ENCODE data around the gene GLA.

Gene GLA

GRCh38 chrX:101407748-101408531 lies at the start of gene GLA, which contains the start of gene HNRNPH2:
Gene GLA (minus strand): TSS chrX:101407925. CDS start chrX:101407903, 22 bp downstream.
Gene HNRNPH2 (plus strand): TSS chrX:101408222. CDS start chrX:101411989, 3,767 bp downstream.
- Histone ChIP-seq H3K4me3 (ENCODE audit: low read length in 2 of 2) (peak within 1 kb of the TSS; percentile 87 to 90), H3K27me3 (ENCODE audit: control insufficient read depth in 2 of 2, insufficient read depth in 2 of 2, low read length in 2 of 2) (peaks cover 0 to 3% of the 10 kb centered on the region in 2 donors), H3K9me3 (ENCODE audit: control insufficient read depth in 2 of 2, low read length in 2 of 2) (no peaks in the 10 kb centered on the region), H3K36me3 (ENCODE audit: control insufficient read depth in 2 of 2, insufficient read depth in 2 of 2, low read length in 2 of 2) (peaks cover 5 to 10% of the 10 kb centered on the region in 2 donors), H3K27ac (ENCODE audit: low read depth in 2 of 2, low read length in 2 of 2) (peak within 1 kb of the TSS; percentile 88 to 91), H3K9ac (ENCODE audit: low read depth in 1 of 2, low read length in 2 of 2) (peak within 1 kb of the TSS; percentile 73 to 84), H3K4me1 (ENCODE audit: control insufficient read depth in 2 of 2, insufficient read depth in 2 of 2, low read length in 2 of 2) (peaks cover 4 to 10% of the 10 kb centered on the region in 2 donors)

DNA sequence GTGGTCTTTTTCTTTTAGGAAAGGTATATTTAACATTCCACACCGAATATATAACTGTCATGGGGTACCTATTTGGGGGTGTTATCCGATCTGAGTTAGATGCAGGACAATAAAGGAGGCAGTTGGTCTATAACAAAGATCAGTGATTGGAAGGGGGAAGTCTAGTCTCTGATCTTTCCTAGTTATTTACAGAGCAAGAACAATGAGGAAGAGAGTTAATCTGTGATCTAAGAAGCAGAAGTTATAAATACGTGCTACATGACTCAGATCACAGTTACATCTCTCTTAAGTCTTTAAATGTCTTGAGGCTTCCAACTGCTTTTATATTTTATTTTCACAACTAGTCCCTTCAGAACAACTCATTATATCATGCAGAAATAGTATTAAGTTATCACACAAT lies 44.3 kb upstream of the GLA start:
- peaks cover 0 to 6% of the 10 kb centered on the region in 2 donors for H3K36me3 ChIP-seq (ENCODE audit: control insufficient read depth in 2 of 2, insufficient read depth in 2 of 2, low read length in 2 of 2)
- H3K9ac ChIP-seq (ENCODE audit: low read depth in 1 of 2, low read length in 2 of 2) = no peak overlapping the region
- H3K4me1 ChIP-seq (ENCODE audit: control insufficient read depth in 2 of 2, insufficient read depth in 2 of 2, low read length in 2 of 2) = no peaks in the 10 kb centered on the region
- no peaks in the 10 kb centered on the region for H3K9me3 ChIP-seq (ENCODE audit: control insufficient read depth in 2 of 2, low read length in 2 of 2)
- H3K27ac ChIP-seq (ENCODE audit: low read depth in 2 of 2, low read length in 2 of 2) = no peak overlapping the region
- H3K4me3 ChIP-seq (ENCODE audit: low read length in 2 of 2) = no peak overlapping the region
- no peaks in the 10 kb centered on the region for H3K27me3 ChIP-seq (ENCODE audit: control insufficient read depth in 2 of 2, insufficient read depth in 2 of 2, low read length in 2 of 2)

DNA sequence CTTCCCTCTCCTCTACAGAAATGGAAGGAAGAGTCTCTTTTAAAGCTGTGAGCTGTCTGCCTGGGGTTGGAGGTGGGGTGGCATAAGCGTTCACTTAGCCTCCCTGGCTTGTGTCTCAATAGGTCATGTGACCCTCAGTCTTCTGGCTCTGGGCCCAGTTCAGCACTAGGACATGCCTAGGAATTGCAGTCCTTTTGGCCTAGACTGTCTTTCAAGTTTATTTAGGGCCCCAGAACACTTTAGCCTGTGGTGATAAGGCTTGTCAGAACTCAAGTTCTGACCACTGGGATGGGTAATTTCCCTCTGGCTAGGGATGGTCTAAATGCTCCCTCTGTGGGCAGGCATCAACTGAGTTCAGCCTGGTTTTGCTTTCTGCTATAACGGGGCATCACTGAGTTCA lies 43.2 kb upstream of the GLA start:
- Histone ChIP-seq H3K27me3 (ENCODE audit: control insufficient read depth in 2 of 2, insufficient read depth in 2 of 2, low read length in 2 of 2) (no peaks in the 10 kb centered on the region), H3K9ac (ENCODE audit: low read depth in 1 of 2, low read length in 2 of 2) (no peak overlapping the region), H3K4me1 (ENCODE audit: control insufficient read depth in 2 of 2, insufficient read depth in 2 of 2, low read length in 2 of 2) (no peaks in the 10 kb centered on the region), H3K4me3 (ENCODE audit: low read length in 2 of 2) (no peak overlapping the region), H3K27ac (ENCODE audit: low read depth in 2 of 2, low read length in 2 of 2) (no peak overlapping the region), H3K9me3 (ENCODE audit: control insufficient read depth in 2 of 2, low read length in 2 of 2) (no peaks in the 10 kb centered on the region), H3K36me3 (ENCODE audit: control insufficient read depth in 2 of 2, insufficient read depth in 2 of 2, low read length in 2 of 2) (peaks cover 0 to 6% of the 10 kb centered on the region in 2 donors)

- H3K36me3 ChIP-seq (ENCODE audit: control insufficient read depth in 2 of 2, insufficient read depth in 2 of 2, low read length in 2 of 2) = peaks cover 0 to 6% of the 10 kb centered on the region in 2 donors
- H3K9me3 ChIP-seq (ENCODE audit: control insufficient read depth in 2 of 2, low read length in 2 of 2) = no peaks in the 10 kb centered on the region
- no peaks in the 10 kb centered on the region for H3K4me1 ChIP-seq (ENCODE audit: control insufficient read depth in 2 of 2, insufficient read depth in 2 of 2, low read length in 2 of 2)
These were observed 42.4 kb upstream of the GLA start for GRCh38 chrX:101450085-101450484.

DNA sequence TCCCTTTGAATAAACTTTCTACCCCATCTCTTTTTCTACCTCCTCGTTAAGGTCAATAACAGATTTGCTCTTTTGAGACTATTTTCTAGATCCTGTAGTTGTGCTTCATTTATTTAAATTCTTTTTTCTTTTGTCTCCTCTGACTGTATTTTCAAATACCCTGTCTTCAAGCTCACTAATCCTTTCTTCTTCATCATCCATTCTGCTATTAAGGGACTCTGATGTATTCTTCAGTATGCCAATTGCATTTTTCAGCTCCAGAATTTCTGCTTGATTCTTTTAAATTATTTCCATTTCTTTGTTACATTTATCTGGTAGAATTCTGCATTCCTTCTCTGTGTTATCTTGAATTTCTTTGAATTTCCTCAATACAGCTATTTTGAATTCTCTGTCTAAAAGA lies 41.6 kb upstream of the GLA start:
- Histone ChIP-seq H3K9me3 (ENCODE audit: control insufficient read depth in 2 of 2, low read length in 2 of 2) (no peaks in the 10 kb centered on the region), H3K27me3 (ENCODE audit: control insufficient read depth in 2 of 2, insufficient read depth in 2 of 2, low read length in 2 of 2) (no peaks in the 10 kb centered on the region), H3K27ac (ENCODE audit: low read depth in 2 of 2, low read length in 2 of 2) (no peak overlapping the region), H3K9ac (ENCODE audit: low read depth in 1 of 2, low read length in 2 of 2) (no peak overlapping the region), H3K4me3 (ENCODE audit: low read length in 2 of 2) (no peak overlapping the region), H3K4me1 (ENCODE audit: control insufficient read depth in 2 of 2, insufficient read depth in 2 of 2, low read length in 2 of 2) (no peaks in the 10 kb centered on the region), H3K36me3 (ENCODE audit: control insufficient read depth in 2 of 2, insufficient read depth in 2 of 2, low read length in 2 of 2) (peaks cover 0 to 6% of the 10 kb centered on the region in 2 donors)

More at GRCh38 chrX:101450085-101450484, 42.4 kb upstream of the GLA start:
- Histone ChIP-seq H3K9ac (ENCODE audit: low read depth in 1 of 2, low read length in 2 of 2) (no peak overlapping the region), H3K27me3 (ENCODE audit: control insufficient read depth in 2 of 2, insufficient read depth in 2 of 2, low read length in 2 of 2) (no peaks in the 10 kb centered on the region), H3K4me3 (ENCODE audit: low read length in 2 of 2) (no peak overlapping the region), H3K27ac (ENCODE audit: low read depth in 2 of 2, low read length in 2 of 2) (no peak overlapping the region)

- no peaks in the 10 kb centered on the region for H3K27me3 ChIP-seq (ENCODE audit: control insufficient read depth in 2 of 2, insufficient read depth in 2 of 2, low read length in 2 of 2)
- H3K9ac ChIP-seq (ENCODE audit: low read depth in 1 of 2, low read length in 2 of 2) = no peak overlapping the region
- H3K27ac ChIP-seq (ENCODE audit: low read depth in 2 of 2, low read length in 2 of 2) = no peak overlapping the region
- no peak overlapping the region for H3K4me3 ChIP-seq (ENCODE audit: low read length in 2 of 2)
- H3K9me3 ChIP-seq (ENCODE audit: control insufficient read depth in 2 of 2, low read length in 2 of 2) = no peaks in the 10 kb centered on the region
- H3K36me3 ChIP-seq (ENCODE audit: control insufficient read depth in 2 of 2, insufficient read depth in 2 of 2, low read length in 2 of 2) = peaks cover 3% of the 10 kb centered on the region in 2 donors
- no peaks in the 10 kb centered on the region for H3K4me1 ChIP-seq (ENCODE audit: control insufficient read depth in 2 of 2, insufficient read depth in 2 of 2, low read length in 2 of 2)
These were observed 34.4 kb upstream of the GLA start for GRCh38 chrX:101442085-101442484.

DNA sequence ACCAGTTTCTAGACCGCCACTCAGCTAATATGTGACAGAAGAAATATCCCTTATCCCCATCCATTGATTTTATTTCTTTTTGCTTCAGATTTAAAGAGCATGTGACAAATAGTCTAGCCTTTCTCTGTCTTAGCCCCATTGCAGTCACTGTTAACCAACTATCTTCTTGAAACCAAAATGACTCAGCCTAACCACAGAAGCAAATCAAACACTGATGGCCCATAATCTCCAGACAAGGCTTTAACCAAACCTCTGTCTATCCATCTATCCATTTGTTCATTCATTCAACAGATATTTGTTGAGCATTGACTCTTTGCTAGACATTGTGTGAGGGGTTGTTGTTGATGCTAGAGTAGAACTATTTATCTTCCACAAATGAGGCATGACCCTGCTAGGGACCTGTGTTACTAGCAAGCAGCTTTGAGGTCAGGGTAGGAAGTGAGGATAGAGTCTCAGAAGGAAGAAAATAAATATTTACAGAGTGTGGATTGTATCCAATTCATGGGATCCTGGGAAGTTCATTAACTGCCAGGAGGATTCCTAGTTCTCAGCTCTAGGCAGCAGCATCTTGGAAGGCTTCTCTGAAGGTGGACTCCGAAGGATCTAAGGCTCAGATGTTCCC lies 22.8 kb upstream of the GLA start:
- Histone ChIP-seq H3K36me3 (ENCODE audit: control insufficient read depth in 2 of 2, insufficient read depth in 2 of 2, low read length in 2 of 2) (peaks cover 0 to 2% of the 10 kb centered on the region in 2 donors), H3K4me1 (ENCODE audit: control insufficient read depth in 2 of 2, insufficient read depth in 2 of 2, low read length in 2 of 2) (no peaks in the 10 kb centered on the region), H3K27me3 (ENCODE audit: control insufficient read depth in 2 of 2, insufficient read depth in 2 of 2, low read length in 2 of 2) (peaks cover 0 to 2% of the 10 kb centered on the region in 2 donors), H3K9ac (ENCODE audit: low read depth in 1 of 2, low read length in 2 of 2) (no peak overlapping the region), H3K4me3 (ENCODE audit: low read length in 2 of 2) (no peak overlapping the region), H3K27ac (ENCODE audit: low read depth in 2 of 2, low read length in 2 of 2) (no peak overlapping the region), H3K9me3 (ENCODE audit: control insufficient read depth in 2 of 2, low read length in 2 of 2) (no peaks in the 10 kb centered on the region)

DNA sequence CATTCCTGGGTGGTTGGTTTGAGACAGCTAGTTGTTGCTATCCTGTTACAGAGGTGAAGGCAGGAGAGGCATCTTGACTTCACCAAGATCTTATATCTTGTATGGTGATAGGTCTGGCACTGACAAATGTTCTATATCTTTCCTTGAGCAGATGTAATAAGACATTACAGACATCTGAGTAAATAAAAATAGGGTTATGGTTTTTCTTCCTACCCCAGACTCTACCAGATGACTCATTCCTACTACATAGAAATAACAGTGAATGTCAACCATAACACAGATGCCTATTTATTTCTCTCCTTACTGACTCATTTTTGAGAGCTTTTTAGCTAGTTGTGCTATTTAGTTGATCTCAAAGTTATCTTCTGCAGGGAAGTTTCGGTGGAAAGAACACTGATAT lies 22.2 kb upstream of the GLA start:
- Histone ChIP-seq H3K36me3 (ENCODE audit: control insufficient read depth in 2 of 2, insufficient read depth in 2 of 2, low read length in 2 of 2) (peaks cover 0 to 4% of the 10 kb centered on the region in 2 donors), H3K4me3 (ENCODE audit: low read length in 2 of 2) (no peak overlapping the region), H3K9ac (ENCODE audit: low read depth in 1 of 2, low read length in 2 of 2) (no peak overlapping the region), H3K27me3 (ENCODE audit: control insufficient read depth in 2 of 2, insufficient read depth in 2 of 2, low read length in 2 of 2) (peaks cover 0 to 2% of the 10 kb centered on the region in 2 donors), H3K9me3 (ENCODE audit: control insufficient read depth in 2 of 2, low read length in 2 of 2) (no peaks in the 10 kb centered on the region), H3K27ac (ENCODE audit: low read depth in 2 of 2, low read length in 2 of 2) (no peak overlapping the region), H3K4me1 (ENCODE audit: control insufficient read depth in 2 of 2, insufficient read depth in 2 of 2, low read length in 2 of 2) (no peaks in the 10 kb centered on the region)

- Histone ChIP-seq H3K27me3 (ENCODE audit: control insufficient read depth in 2 of 2, insufficient read depth in 2 of 2, low read length in 2 of 2) (peaks cover 0 to 2% of the 10 kb centered on the region in 2 donors), H3K4me1 (ENCODE audit: control insufficient read depth in 2 of 2, insufficient read depth in 2 of 2, low read length in 2 of 2) (no peaks in the 10 kb centered on the region), H3K4me3 (ENCODE audit: low read length in 2 of 2) (no peak overlapping the region), H3K9me3 (ENCODE audit: control insufficient read depth in 2 of 2, low read length in 2 of 2) (no peaks in the 10 kb centered on the region), H3K27ac (ENCODE audit: low read depth in 2 of 2, low read length in 2 of 2) (no peak overlapping the region), H3K9ac (ENCODE audit: low read depth in 1 of 2, low read length in 2 of 2) (no peak overlapping the region), H3K36me3 (ENCODE audit: control insufficient read depth in 2 of 2, insufficient read depth in 2 of 2, low read length in 2 of 2) (peaks cover 0 to 4% of the 10 kb centered on the region in 2 donors)
These were observed 20.2 kb upstream of the GLA start for GRCh38 chrX:101427954-101428353.

DNA sequence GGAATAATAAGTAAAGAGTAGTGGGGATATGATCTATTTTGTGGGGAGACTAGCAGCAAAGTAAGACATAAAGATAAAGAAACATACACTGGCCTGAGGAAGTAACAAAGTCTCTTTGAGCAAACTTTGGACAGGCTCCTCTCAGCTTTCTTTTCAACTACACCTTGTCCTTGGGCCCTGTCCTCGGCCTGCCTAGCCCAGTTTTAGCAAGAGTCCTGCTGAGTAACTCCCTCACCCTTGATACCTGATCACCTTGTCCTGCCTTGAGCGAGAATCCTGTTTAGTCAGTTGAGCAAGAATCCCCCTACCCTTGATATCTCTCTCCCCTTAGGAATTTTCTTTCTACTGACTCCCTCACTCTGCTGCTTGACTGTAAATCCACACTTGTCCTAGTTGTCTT lies 11.8 kb upstream of the GLA start:
- H3K27ac ChIP-seq (ENCODE audit: low read depth in 2 of 2, low read length in 2 of 2) = no peak overlapping the region
- H3K36me3 ChIP-seq (ENCODE audit: control insufficient read depth in 2 of 2, insufficient read depth in 2 of 2, low read length in 2 of 2) = no peaks in the 10 kb centered on the region
- H3K27me3 ChIP-seq (ENCODE audit: control insufficient read depth in 2 of 2, insufficient read depth in 2 of 2, low read length in 2 of 2) = no peaks in the 10 kb centered on the region
- peak overlapping the region in 1 of 2 donors; percentile 76 for H3K4me3 ChIP-seq (ENCODE audit: low read length in 2 of 2)
- H3K9me3 ChIP-seq (ENCODE audit: control insufficient read depth in 2 of 2, low read length in 2 of 2) = no peaks in the 10 kb centered on the region
- H3K9ac ChIP-seq (ENCODE audit: low read depth in 1 of 2, low read length in 2 of 2) = no peak overlapping the region
- H3K4me1 ChIP-seq (ENCODE audit: control insufficient read depth in 2 of 2, insufficient read depth in 2 of 2, low read length in 2 of 2) = peaks cover 0 to 6% of the 10 kb centered on the region in 2 donors
